PC-9 (cell line): ENCODE data around the gene INHBB.

ENCODE experiments used
- EZH2 ChIP-seq: fragments of 200-600 bp; sonication (generic); IDR thresholded peaks from 2 replicates; pipeline ENCODE4 v1.8.0; 2017; ENCODE audit warnings: antibody characterized with exemption, low read depth
- TF ChIP-seq, protein P1 (sequence below): fragments of 200-600 bp; sonication (generic); conservative IDR thresholded peaks from 2 replicates; pipeline ENCODE4 v1.6.1; 2017; ENCODE audit warnings: mixed run types, antibody characterized with exemption, mild to moderate bottlenecking, moderate library complexity

DNA sequence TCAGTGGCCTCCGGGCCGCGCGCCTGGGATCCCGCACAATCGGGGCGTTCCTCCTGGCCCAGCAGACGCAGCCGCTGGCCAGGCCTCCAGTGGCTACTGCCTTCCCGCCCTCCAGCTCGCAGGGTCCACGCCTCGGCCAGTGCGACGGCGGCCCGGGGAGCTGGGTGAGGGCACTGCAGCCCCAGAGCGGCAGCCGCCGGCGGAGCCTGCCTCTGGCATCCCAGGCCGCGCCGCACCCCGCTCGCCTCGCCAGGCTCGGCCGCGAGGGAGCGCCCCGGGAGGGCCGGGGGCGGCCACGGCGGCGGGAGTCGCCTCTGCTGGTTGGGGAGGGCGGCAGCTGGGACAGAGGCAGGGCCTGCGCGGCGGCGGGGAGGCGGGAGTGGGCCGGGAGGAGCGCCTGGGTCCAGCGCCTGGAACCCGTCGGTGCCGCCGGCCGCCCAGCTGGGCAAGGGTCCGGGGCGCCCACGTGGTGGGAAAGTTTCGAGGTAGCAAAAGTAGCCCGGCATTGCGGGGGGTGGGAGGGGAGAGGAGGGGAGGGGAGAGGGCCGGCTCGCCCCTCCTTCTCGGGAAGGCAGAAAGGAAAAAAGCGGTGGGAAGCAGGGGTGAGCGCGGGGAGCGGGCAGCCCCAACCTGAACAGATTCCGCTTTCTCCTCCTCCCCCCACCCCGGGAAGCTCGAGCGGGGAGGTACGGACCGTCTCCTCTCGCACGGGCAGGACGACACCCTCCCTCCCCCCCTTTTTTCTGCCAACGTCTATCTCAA, 1.5 kb upstream of the INHBB start:
- TF ChIP-seq, protein P1, sequence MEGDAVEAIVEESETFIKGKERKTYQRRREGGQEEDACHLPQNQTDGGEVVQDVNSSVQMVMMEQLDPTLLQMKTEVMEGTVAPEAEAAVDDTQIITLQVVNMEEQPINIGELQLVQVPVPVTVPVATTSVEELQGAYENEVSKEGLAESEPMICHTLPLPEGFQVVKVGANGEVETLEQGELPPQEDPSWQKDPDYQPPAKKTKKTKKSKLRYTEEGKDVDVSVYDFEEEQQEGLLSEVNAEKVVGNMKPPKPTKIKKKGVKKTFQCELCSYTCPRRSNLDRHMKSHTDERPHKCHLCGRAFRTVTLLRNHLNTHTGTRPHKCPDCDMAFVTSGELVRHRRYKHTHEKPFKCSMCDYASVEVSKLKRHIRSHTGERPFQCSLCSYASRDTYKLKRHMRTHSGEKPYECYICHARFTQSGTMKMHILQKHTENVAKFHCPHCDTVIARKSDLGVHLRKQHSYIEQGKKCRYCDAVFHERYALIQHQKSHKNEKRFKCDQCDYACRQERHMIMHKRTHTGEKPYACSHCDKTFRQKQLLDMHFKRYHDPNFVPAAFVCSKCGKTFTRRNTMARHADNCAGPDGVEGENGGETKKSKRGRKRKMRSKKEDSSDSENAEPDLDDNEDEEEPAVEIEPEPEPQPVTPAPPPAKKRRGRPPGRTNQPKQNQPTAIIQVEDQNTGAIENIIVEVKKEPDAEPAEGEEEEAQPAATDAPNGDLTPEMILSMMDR: no peak
- TF ChIP-seq EZH2: no peak
